IMR-90 (cell line): Measurements from ENCODE around the gene CACNA2D3. TPM values are rescaled to one million over a fixed set of nuclear protein-coding genes. Genes with fewer than 3 reads are reported as not detected.

Experiments used
- ATAC-seq: fragments of 200-7000 bp; cut with Tn5 transposase; 2 replicates; pipeline ENCODE4 v1.9.1; 2020; ENCODE audit warnings: low read depth, mild to moderate bottlenecking, moderate library complexity
- BruUV-seq: library from RNA; stranded (reverse); fragments of 400-500 nt; replicated peaks from 2 replicates; lab custom pipeline; 2021; lab: Mats Ljungman, UMichigan
- CTCF ChIA-PET: fragments of 300-600 bp; formaldehyde crosslinking; extraction: SDS; loops from one replicate; lab custom pipeline; 2021; ENCODE audit warnings: antibody characterized with exemption; lab: Yijun Ruan, JAX
- POLR2A ChIA-PET: fragments of 300-600 bp; sonication (Branson Sonifier 250); formaldehyde crosslinking; loops from one replicate; lab custom pipeline; 2022; ENCODE audit warnings: antibody characterized with exemption; ENCODE audit not compliant: unreplicated experiment; lab: Charles Lee
- DNase-seq: peaks from one replicate; pipeline ENCODE4 v3.0.0; 2013
- H2AFZ ChIP-seq: replicated peaks from 2 replicates; pipeline ENCODE3; 2013; ENCODE audit warnings: low read length, mild to moderate bottlenecking; ENCODE audit not compliant: poor library complexity
- H2AK5ac ChIP-seq: 2 replicates; pipeline ENCODE4 v1.6.1; 2013; ENCODE audit warnings: low read depth, low read length, inconsistent platforms
- H2AK9ac ChIP-seq: replicated peaks from 2 replicates; pipeline ENCODE3; 2013; ENCODE audit warnings: mild to moderate bottlenecking, low read depth, low read length, moderate library complexity; ENCODE audit not compliant: poor library complexity
- H2BK120ac ChIP-seq: 2 replicates; pipeline ENCODE4 v1.6.1; 2013; ENCODE audit warnings: low read depth, low read length, inconsistent platforms
- H2BK15ac ChIP-seq: 3 replicates; pipeline ENCODE4 v1.6.1; 2013; ENCODE audit warnings: low read depth, low read length, inconsistent platforms
- H2BK20ac ChIP-seq: 2 replicates; pipeline ENCODE4 v1.6.1; 2013; ENCODE audit warnings: low read depth, mild to moderate bottlenecking, inconsistent platforms, low read length, moderate library complexity
- H2BK5ac ChIP-seq: 2 replicates; pipeline ENCODE4 v1.6.1; 2013; ENCODE audit warnings: mild to moderate bottlenecking, low read depth, low read length, inconsistent platforms; ENCODE audit not compliant: poor library complexity, severe bottlenecking
- H3K14ac ChIP-seq: replicated peaks from 2 replicates; pipeline ENCODE4 v1.6.1; 2013; ENCODE audit warnings: low read depth, low read length, inconsistent platforms
- H3K18ac ChIP-seq: 2 replicates; pipeline ENCODE4 v1.6.1; 2013; ENCODE audit warnings: low read depth, low read length, control low read depth
- H3K23ac ChIP-seq: 2 replicates; pipeline ENCODE4 v1.6.1; 2013; ENCODE audit warnings: low read depth, low read length, inconsistent platforms
- H3K27ac ChIP-seq: 2 replicates; pipeline ENCODE4 v1.5.1; 2013; ENCODE audit warnings: mild to moderate bottlenecking, control low read depth, low read length; ENCODE audit not compliant: insufficient read depth
- H3K27me3 ChIP-seq: 2 replicates; pipeline ENCODE4 v1.6.1; 2013; ENCODE audit warnings: low read length; ENCODE audit not compliant: control insufficient read depth, insufficient read depth
- H3K36me3 ChIP-seq: 2 replicates; pipeline ENCODE4 v1.6.1; 2013; ENCODE audit warnings: low read length, mixed read lengths; ENCODE audit not compliant: control insufficient read depth, insufficient read depth
- H3K4ac ChIP-seq: 2 replicates; pipeline ENCODE4 v1.6.1; 2013; ENCODE audit warnings: low read depth, low read length, inconsistent platforms
- H3K4me1 ChIP-seq: 2 replicates; pipeline ENCODE4 v1.6.1; 2013; ENCODE audit warnings: low read length, mixed read lengths; ENCODE audit not compliant: control insufficient read depth, insufficient read depth
- H3K4me2 ChIP-seq: 2 replicates; pipeline ENCODE4 v1.6.1; 2013; ENCODE audit warnings: low read depth, mild to moderate bottlenecking, control low read depth, low read length, moderate library complexity
- H3K4me3 ChIP-seq: 2 replicates; pipeline ENCODE4 v1.5.1; 2013; ENCODE audit warnings: low read depth, mild to moderate bottlenecking, control low read depth, low read length, moderate library complexity; ENCODE audit not compliant: insufficient read depth
- H3K56ac ChIP-seq: 2 replicates; pipeline ENCODE4 v1.6.1; 2013; ENCODE audit warnings: low read length, inconsistent platforms; ENCODE audit not compliant: insufficient read depth; ENCODE audit errors: extremely low read depth
- H3K79me1 ChIP-seq, 2 experiments: 2 replicates each; pipeline ENCODE4 v1.6.1; 2013; ENCODE audit warnings: low read length in 2 of 2, inconsistent platforms in 1 of 2, low read depth in 1 of 2
- H3K9ac ChIP-seq: 2 replicates; pipeline ENCODE4 v1.6.1; 2013; ENCODE audit warnings: low read depth, low read length, control low read depth
- H3K9me1 ChIP-seq: 2 replicates; pipeline ENCODE4 v1.6.1; 2013; ENCODE audit warnings: low read length, inconsistent platforms; ENCODE audit not compliant: insufficient read depth
- H3K9me3 ChIP-seq: 2 replicates; pipeline ENCODE4 v1.6.1; 2013; ENCODE audit warnings: low read length; ENCODE audit not compliant: control insufficient read depth, insufficient read depth
- H4K20me1 ChIP-seq: 2 replicates; pipeline ENCODE4 v1.6.1; 2013; ENCODE audit warnings: low read length, inconsistent platforms; ENCODE audit not compliant: insufficient read depth
- H4K5ac ChIP-seq: 2 replicates; pipeline ENCODE4 v1.6.1; 2013; ENCODE audit warnings: mild to moderate bottlenecking, low read depth, low read length, control low read depth
- H4K8ac ChIP-seq, 2 experiments: 2 replicates each; pipeline ENCODE4 v1.6.1; 2013; ENCODE audit warnings: low read depth in 2 of 2, low read length in 2 of 2, control low read depth in 1 of 2, inconsistent platforms in 1 of 2
- H4K91ac ChIP-seq: 2 replicates; pipeline ENCODE4 v1.6.1; 2013; ENCODE audit warnings: low read depth, low read length, inconsistent platforms; ENCODE audit not compliant: insufficient read depth
- BHLHE40 ChIP-seq: fragments of 150-350 bp; IDR thresholded peaks from 2 replicates; pipeline ENCODE4 v1.6.1; 2016; ENCODE audit warnings: mild to moderate bottlenecking, low read depth, low read length
- NFE2L2 ChIP-seq: fragments of 150-350 bp; IDR thresholded peaks from 2 replicates; pipeline ENCODE4 v1.6.1; 2016; ENCODE audit warnings: low read depth, mild to moderate bottlenecking, low read length
- POLR2A ChIP-seq: IDR thresholded peaks from 2 replicates; pipeline ENCODE4 v1.6.1; 2012; ENCODE audit warnings: mild to moderate bottlenecking, low read depth, low read length
- RCOR1 ChIP-seq: IDR thresholded peaks from 2 replicates; pipeline ENCODE4 v1.6.1; 2012; ENCODE audit warnings: mild to moderate bottlenecking, low read length, improper control_type of control experiment; ENCODE audit not compliant: insufficient replicate concordance
- WGBS, 2 experiments: methylation state at CpG; one replicate each; pipeline versions ENCODE4 v1.1.5 to v1.1.7; 2013; ENCODE audit warnings: missing lambda C conversion rate in 2 of 2; ENCODE audit not compliant: insufficient read length in 1 of 2; ENCODE audit errors: extremely low coverage in 2 of 2; 5-methylcytosine and 5-hydroxymethylcytosine counted together
- dilution Hi-C: fragments of 300-500 bp; cut with HindIII; formaldehyde crosslinking; loops from one replicate; pipeline ENCODE4 v1.14.3; 2018; ENCODE audit warnings: low sequenced_read_pairs; ENCODE audit not compliant: unreplicated experiment
- in situ Hi-C: fragments of 300-500 bp; cut with MboI; formaldehyde crosslinking; loops from 3 replicates; pipeline ENCODE4 v1.14.3; 2019; ENCODE audit warnings: low sequenced_read_pairs, inconsistent platforms, mixed read lengths
- intact Hi-C: fragments of 100-400 bp; cut with micrococcal nuclease; formaldehyde crosslinking; loops from 2 replicates; pipeline ENCODE4 v1.10.0; 2022
- polyA plus RNA-seq, 3 experiments: library from polyadenylated mRNA; depleted of rRNA; stranded (reverse); fragments of >200 nt; gene quantifications; 2 replicates each; pipeline ENCODE4 v1.2.3, GENCODE V29; 2012; ENCODE audit warnings: low replicate concordance in 1 of 3
- total RNA-seq: library from RNA; depleted of rRNA; stranded (reverse); fragments of >200 nt; gene quantifications from 2 replicates; pipeline ENCODE4 v1.2.3, GENCODE V29; 2012
- TF ChIP-seq, protein P1 (sequence below): fragments of 150-350 bp; IDR thresholded peaks from 2 replicates; pipeline ENCODE4 v1.6.1; 2016; ENCODE audit warnings: low read depth, mild to moderate bottlenecking, low read length, moderate library complexity, borderline replicate concordance

CACNA2D3 gene
- total and polyA plus RNA-seq, 2 of the 4 experiments (the other 2 are of a cell fraction) = 0.36 to 0.41 TPM

DNA sequence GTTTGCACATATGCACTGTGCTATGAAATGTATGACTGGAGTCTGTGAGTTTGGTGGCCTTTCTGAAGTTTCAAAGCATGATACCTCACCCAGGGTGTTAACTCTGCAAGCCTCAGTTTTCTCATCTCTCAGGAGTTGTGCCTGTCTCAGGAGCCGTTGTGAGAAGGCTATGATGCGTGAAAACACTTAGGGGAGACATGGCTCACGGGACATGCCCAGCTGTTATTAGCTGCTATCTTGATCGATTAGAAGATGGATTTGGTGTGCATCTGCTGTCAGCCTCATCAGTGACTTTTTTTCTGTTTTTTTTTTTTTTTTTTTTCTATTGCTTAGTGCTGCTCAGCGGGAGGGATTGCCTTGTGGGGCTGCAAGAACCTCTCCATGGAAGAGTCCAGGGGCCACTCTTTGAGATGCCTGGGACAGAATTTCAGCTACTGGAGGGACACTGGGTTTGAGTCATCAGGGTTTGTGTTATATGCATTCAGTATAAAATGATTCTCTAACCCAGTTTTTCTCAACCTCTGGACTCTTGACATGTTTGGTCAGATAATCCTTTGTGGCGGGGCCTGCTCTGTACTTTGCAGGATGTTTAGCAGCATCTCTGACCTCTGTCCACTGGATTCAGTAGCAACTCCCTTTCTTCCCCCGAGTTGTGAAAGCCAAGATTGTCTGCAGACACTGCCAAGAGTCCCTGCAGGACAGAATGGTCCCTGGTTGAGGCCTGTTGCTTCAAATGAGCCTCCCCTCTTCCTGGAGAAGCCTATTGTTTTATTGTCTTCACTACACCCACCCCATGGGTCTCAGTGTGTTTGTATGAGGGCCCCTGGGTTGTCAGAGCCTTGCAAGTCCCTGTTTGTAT, 181.4 kb downstream of the CACNA2D3 start:
- POLR2A ChIA-PET = no interaction called here
- intact Hi-C loops = no loop called here

More for the DNA sequence above, 181.4 kb downstream of the CACNA2D3 start:
- in situ Hi-C loops (no loop called here), dilution Hi-C loops (no loop called here)
- no peak for DNase-seq
- peaks cover 13% of the 10 kb centered on the region for H3K9me3 ChIP-seq
- no peak for TF ChIP-seq RCOR1
- TF ChIP-seq, protein P1, sequence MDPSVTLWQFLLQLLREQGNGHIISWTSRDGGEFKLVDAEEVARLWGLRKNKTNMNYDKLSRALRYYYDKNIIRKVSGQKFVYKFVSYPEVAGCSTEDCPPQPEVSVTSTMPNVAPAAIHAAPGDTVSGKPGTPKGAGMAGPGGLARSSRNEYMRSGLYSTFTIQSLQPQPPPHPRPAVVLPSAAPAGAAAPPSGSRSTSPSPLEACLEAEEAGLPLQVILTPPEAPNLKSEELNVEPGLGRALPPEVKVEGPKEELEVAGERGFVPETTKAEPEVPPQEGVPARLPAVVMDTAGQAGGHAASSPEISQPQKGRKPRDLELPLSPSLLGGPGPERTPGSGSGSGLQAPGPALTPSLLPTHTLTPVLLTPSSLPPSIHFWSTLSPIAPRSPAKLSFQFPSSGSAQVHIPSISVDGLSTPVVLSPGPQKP = no peak
- TF ChIP-seq NFE2L2 = no peak
- TF ChIP-seq BHLHE40 = no peak
- no peak for TF ChIP-seq POLR2A
- no peak overlapping the region for H3K4me2 ChIP-seq
- no peaks in the 10 kb centered on the region for H3K79me1 ChIP-seq
- no peak overlapping the region for H2AFZ ChIP-seq
- H2BK15ac ChIP-seq = no peak overlapping the region
- no peak overlapping the region for H2BK20ac ChIP-seq
- no peak for ATAC-seq
- no peak overlapping the region for H3K18ac ChIP-seq
- WGBS, 2 experiments = 30% methylated on average over 2 of the region's 7 CpGs; no CpG with 5 or more reads in 1 of the 2 experiments
- H3K27ac ChIP-seq = no peak overlapping the region
- CTCF ChIA-PET = no interaction called here
- H3K36me3 ChIP-seq = no peaks in the 10 kb centered on the region
- H2BK5ac ChIP-seq = no peak overlapping the region
- BruUV-seq = no TSS peak
- no peak overlapping the region for H2AK5ac ChIP-seq
- no peak overlapping the region for H4K5ac ChIP-seq
- H3K56ac ChIP-seq = no peak overlapping the region
- H3K4me1 ChIP-seq = no peaks in the 10 kb centered on the region
- no peak overlapping the region for H2BK120ac ChIP-seq
- no peak overlapping the region for H4K8ac ChIP-seq
- no peaks in the 10 kb centered on the region for H3K27me3 ChIP-seq
- H3K9me1 ChIP-seq = no peaks in the 10 kb centered on the region
- no peak overlapping the region for H3K4ac ChIP-seq
- no peak overlapping the region for H3K23ac ChIP-seq
- no peak overlapping the region for H3K14ac ChIP-seq
- H2AK9ac ChIP-seq = no peak overlapping the region
- no peak overlapping the region for H4K91ac ChIP-seq
- no peak overlapping the region for H3K9ac ChIP-seq
- H4K20me1 ChIP-seq = no peaks in the 10 kb centered on the region
- H3K4me3 ChIP-seq = no peak overlapping the region
